DOHH2 (cell line): ENCODE results near the gene C1QTNF8.

Experiments used
- H3F3A ChIP-seq: fragments of 200-600 bp; sonication (generic), shearing (Covaris generic); 2 replicates; pipeline ENCODE4 v1.6.0; 2016; ENCODE audit warnings: antibody characterized with exemption, mild to moderate bottlenecking; ENCODE audit not compliant: control insufficient read depth, insufficient read depth
- H3K27ac ChIP-seq: fragments of 200-600 bp; sonication (generic); 2 replicates; pipeline ENCODE4 v1.5.1; 2014; ENCODE audit warnings: low read depth, mild to moderate bottlenecking, low read length, moderate library complexity
- H3K27me3 ChIP-seq: fragments of 200-600 bp; sonication (generic); 2 replicates; pipeline ENCODE4 v1.6.1; 2014; ENCODE audit warnings: mild to moderate bottlenecking, low read length, mixed read lengths; ENCODE audit not compliant: control insufficient read depth
- H3K36me3 ChIP-seq: fragments of 200-600 bp; sonication (generic); 2 replicates; pipeline ENCODE4 v1.6.1; 2014; ENCODE audit warnings: mild to moderate bottlenecking, low read length, moderate library complexity, mixed read lengths; ENCODE audit not compliant: control insufficient read depth
- H3K4me1 ChIP-seq: fragments of 200-600 bp; sonication (generic); 2 replicates; pipeline ENCODE4 v1.6.1; 2014; ENCODE audit warnings: mild to moderate bottlenecking, low read length, mixed read lengths; ENCODE audit not compliant: control insufficient read depth
- H3K4me2 ChIP-seq: fragments of 200-600 bp; sonication (generic); 2 replicates; pipeline ENCODE4 v1.6.0; 2014; ENCODE audit warnings: mild to moderate bottlenecking, low read length, moderate library complexity
- H3K4me3 ChIP-seq: fragments of 200-600 bp; sonication (generic); 2 replicates; pipeline ENCODE4 v1.5.1; 2014; ENCODE audit warnings: mild to moderate bottlenecking, low read length, mixed read lengths
- H3K79me2 ChIP-seq: fragments of 200-600 bp; sonication (generic); 2 replicates; pipeline ENCODE4 v1.6.1; 2014; ENCODE audit warnings: mild to moderate bottlenecking, low read length, mixed read lengths; ENCODE audit not compliant: control insufficient read depth
- H3K9me2 ChIP-seq: fragments of 200-600 bp; sonication (generic); replicated peaks from 2 replicates; pipeline ENCODE4 v1.6.1; 2014; ENCODE audit warnings: mild to moderate bottlenecking, low read length, mixed read lengths; ENCODE audit not compliant: control insufficient read depth
- H3K9me3 ChIP-seq: fragments of 200-600 bp; sonication (generic); 2 replicates; pipeline ENCODE4 v1.6.1; 2014; ENCODE audit warnings: antibody characterized with exemption, low read length, mixed read lengths; ENCODE audit not compliant: control insufficient read depth, insufficient read depth
- H4K20me1 ChIP-seq: fragments of 200-600 bp; sonication (generic); 2 replicates; pipeline ENCODE4 v1.6.0; 2014; ENCODE audit warnings: low read depth, mild to moderate bottlenecking, antibody characterized with exemption, low read length, moderate library complexity; ENCODE audit not compliant: control insufficient read depth, insufficient read depth
- EZH2phosphoT487 ChIP-seq: fragments of 200-600 bp; sonication (generic); IDR thresholded peaks from 2 replicates; pipeline ENCODE4 v1.6.1; 2017; ENCODE audit warnings: borderline replicate concordance, mild to moderate bottlenecking, antibody characterized with exemption, low read length, moderate library complexity, mixed read lengths
- TF ChIP-seq, protein P1 (sequence below): fragments of 200-600 bp; sonication (generic); IDR thresholded peaks from one replicate; pipeline ENCODE4 v1.5.1; 2014; ENCODE audit warnings: antibody characterized with exemption, mild to moderate bottlenecking, low read depth, low read length; ENCODE audit not compliant: poor library complexity, severe bottlenecking

Gene C1QTNF8

DNA sequence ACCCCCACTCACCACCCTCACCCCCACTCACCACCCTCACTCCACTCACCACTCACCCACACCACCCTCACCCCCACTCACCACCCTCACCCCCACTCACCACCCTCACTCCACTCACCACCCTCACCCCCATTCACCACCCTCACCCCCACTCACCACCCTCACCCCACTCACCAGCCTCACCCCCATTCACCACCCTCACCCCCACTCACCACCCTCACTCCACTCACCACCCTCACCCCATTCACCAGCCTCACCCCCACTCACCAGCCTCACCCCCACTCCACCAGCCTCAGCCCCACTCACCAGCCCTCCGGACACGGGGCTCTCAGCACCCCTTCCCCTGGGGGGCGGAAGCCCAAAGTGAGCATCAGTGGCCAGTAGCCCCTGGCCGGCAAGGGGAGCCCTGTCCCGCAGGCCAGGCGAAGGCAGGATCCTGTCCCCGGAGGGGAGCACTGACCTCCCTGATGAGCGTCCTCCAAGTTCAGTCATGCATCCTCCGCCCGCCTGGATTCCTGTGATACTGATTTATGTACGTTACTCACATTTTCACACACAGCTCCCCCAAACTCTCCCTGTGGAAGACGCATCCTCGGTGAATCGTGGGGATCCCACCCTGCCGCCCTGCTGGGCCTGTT is 18.0 kb upstream of the C1QTNF8 start:
- H3K27me3 ChIP-seq = no peaks in the 10 kb centered on the region
- no peaks in the 10 kb centered on the region for H3F3A ChIP-seq
- no peaks in the 10 kb centered on the region for H4K20me1 ChIP-seq
- H3K27ac ChIP-seq = no peak overlapping the region
- no peaks in the 10 kb centered on the region for H3K9me3 ChIP-seq
- no peaks in the 10 kb centered on the region for H3K36me3 ChIP-seq
- H3K4me1 ChIP-seq = no peaks in the 10 kb centered on the region
- H3K79me2 ChIP-seq = no peaks in the 10 kb centered on the region
- TF ChIP-seq, protein P1, sequence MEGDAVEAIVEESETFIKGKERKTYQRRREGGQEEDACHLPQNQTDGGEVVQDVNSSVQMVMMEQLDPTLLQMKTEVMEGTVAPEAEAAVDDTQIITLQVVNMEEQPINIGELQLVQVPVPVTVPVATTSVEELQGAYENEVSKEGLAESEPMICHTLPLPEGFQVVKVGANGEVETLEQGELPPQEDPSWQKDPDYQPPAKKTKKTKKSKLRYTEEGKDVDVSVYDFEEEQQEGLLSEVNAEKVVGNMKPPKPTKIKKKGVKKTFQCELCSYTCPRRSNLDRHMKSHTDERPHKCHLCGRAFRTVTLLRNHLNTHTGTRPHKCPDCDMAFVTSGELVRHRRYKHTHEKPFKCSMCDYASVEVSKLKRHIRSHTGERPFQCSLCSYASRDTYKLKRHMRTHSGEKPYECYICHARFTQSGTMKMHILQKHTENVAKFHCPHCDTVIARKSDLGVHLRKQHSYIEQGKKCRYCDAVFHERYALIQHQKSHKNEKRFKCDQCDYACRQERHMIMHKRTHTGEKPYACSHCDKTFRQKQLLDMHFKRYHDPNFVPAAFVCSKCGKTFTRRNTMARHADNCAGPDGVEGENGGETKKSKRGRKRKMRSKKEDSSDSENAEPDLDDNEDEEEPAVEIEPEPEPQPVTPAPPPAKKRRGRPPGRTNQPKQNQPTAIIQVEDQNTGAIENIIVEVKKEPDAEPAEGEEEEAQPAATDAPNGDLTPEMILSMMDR = no peak
- no peak for TF ChIP-seq EZH2phosphoT487
- no peak overlapping the region for H3K4me2 ChIP-seq
- H3K4me3 ChIP-seq = no peak overlapping the region
- no peaks in the 10 kb centered on the region for H3K9me2 ChIP-seq

DNA sequence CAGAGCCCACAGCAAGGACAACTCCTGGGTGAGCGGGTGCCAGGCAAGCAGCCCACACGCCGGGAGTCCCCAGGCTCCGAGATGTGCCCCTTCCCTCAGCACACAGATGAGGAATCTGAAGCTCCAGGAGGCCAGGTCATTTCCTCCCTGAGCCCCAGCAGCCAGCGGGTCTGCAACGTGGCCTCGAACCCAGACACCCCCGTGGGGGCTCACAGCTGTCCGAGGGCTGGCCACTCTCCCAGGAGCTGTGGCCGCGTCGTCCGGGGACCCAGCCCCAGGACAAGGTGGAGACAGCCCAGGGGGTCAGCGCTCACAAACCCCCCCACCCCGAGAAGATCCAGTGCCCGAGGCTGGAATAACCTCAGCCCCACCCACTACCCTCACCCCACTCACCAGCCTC is 17.4 kb upstream of the C1QTNF8 start:
- no peaks in the 10 kb centered on the region for H3K9me2 ChIP-seq
- no peak overlapping the region for H3K27ac ChIP-seq
- H3K4me1 ChIP-seq = no peaks in the 10 kb centered on the region
- no peaks in the 10 kb centered on the region for H3F3A ChIP-seq
- no peak for TF ChIP-seq EZH2phosphoT487
- TF ChIP-seq, protein P1 = no peak
- H3K9me3 ChIP-seq = no peaks in the 10 kb centered on the region
- H3K4me3 ChIP-seq = no peak overlapping the region
- H3K27me3 ChIP-seq = no peaks in the 10 kb centered on the region
- H3K4me2 ChIP-seq = no peak overlapping the region
- H3K36me3 ChIP-seq = no peaks in the 10 kb centered on the region
- H4K20me1 ChIP-seq = no peaks in the 10 kb centered on the region
- no peaks in the 10 kb centered on the region for H3K79me2 ChIP-seq

- Histone ChIP-seq H4K20me1 (no peaks in the 10 kb centered on the region), H3K9me2 (no peaks in the 10 kb centered on the region), H3K4me1 (no peaks in the 10 kb centered on the region), H3K4me3 (no peak overlapping the region), H3K27me3 (no peaks in the 10 kb centered on the region), H3K36me3 (no peaks in the 10 kb centered on the region), H3K9me3 (no peaks in the 10 kb centered on the region), H3K27ac (no peak overlapping the region), H3K79me2 (no peaks in the 10 kb centered on the region), H3F3A (no peaks in the 10 kb centered on the region), H3K4me2 (no peak overlapping the region)
- TF ChIP-seq, protein P1 = no peak
- TF ChIP-seq EZH2phosphoT487 = no peak
These were observed 16.6 kb upstream of the C1QTNF8 start for GRCh38 chr16:1112506-1113184.
